Measurements from ENCODE around the gene TPD52L2.
"Not testable (repeated sequence)": the region's sequence is repeated elsewhere in the genome, so short reads cannot be mapped to it uniquely, and the experiment has no call there.

TPD52L2 gene

GRCh38 chr20:63850689-63851547 is 14.2 kb upstream of the TPD52L2 start:
- Histone ChIP-seq H3K9me2 (ENCODE audit: low read depth, low read length) (no peaks in the 10 kb centered on the region), H3K4me1 (ENCODE audit: insufficient read depth, low read length, severe bottlenecking) (no peaks in the 10 kb centered on the region), H3K27me3 (ENCODE audit: insufficient read depth, low read length) (peaks cover 4% of the 10 kb centered on the region; the same call in 1 of the 2 replicates), H3K4me3 (ENCODE audit: low read depth, low read length, poor library complexity, severe bottlenecking) (no peak overlapping the region), H2AFZ (ENCODE audit: low read length) (no peak overlapping the region), H3K9me3 (ENCODE audit: low read length) (no peaks in the 10 kb centered on the region), H3F3A (ENCODE audit: insufficient read depth, low read length) (no peaks in the 10 kb centered on the region), H3K27ac (ENCODE audit: low read depth, low read length, poor library complexity, severe bottlenecking) (no peak overlapping the region), H4K20me1 (ENCODE audit: insufficient read depth, low read length) (no peaks in the 10 kb centered on the region), H3K9ac (ENCODE audit: low read length) (no peak overlapping the region), H3K36me3 (ENCODE audit: insufficient read depth, low read length) (no peaks in the 10 kb centered on the region), H3K4me2 (ENCODE audit: low read length) (no peak overlapping the region), H3K79me2 (ENCODE audit: insufficient read depth, low read length) (no peaks in the 10 kb centered on the region)
- TF ChIP-seq, protein P1, sequence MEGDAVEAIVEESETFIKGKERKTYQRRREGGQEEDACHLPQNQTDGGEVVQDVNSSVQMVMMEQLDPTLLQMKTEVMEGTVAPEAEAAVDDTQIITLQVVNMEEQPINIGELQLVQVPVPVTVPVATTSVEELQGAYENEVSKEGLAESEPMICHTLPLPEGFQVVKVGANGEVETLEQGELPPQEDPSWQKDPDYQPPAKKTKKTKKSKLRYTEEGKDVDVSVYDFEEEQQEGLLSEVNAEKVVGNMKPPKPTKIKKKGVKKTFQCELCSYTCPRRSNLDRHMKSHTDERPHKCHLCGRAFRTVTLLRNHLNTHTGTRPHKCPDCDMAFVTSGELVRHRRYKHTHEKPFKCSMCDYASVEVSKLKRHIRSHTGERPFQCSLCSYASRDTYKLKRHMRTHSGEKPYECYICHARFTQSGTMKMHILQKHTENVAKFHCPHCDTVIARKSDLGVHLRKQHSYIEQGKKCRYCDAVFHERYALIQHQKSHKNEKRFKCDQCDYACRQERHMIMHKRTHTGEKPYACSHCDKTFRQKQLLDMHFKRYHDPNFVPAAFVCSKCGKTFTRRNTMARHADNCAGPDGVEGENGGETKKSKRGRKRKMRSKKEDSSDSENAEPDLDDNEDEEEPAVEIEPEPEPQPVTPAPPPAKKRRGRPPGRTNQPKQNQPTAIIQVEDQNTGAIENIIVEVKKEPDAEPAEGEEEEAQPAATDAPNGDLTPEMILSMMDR (IDR thresholded peaks at IDR 0.05; ENCODE audit: low read length), result no peak
- no peak for TF ChIP-seq EZH2 (IDR thresholded peaks at IDR 0.05; ENCODE audit: borderline replicate concordance, low read length)

GRCh38 chr20:63851548-63851943 is 13.5 kb upstream of the TPD52L2 start:
- not testable (repeated sequence) for H3K9ac ChIP-seq (ENCODE audit: low read length); H3K4me2 ChIP-seq (ENCODE audit: low read length); H3K36me3 ChIP-seq (ENCODE audit: insufficient read depth, low read length); H3K79me2 ChIP-seq (ENCODE audit: insufficient read depth, low read length); H3K27ac ChIP-seq (ENCODE audit: low read depth, low read length, poor library complexity, severe bottlenecking); H3K9me3 ChIP-seq (ENCODE audit: low read length); H3K9me2 ChIP-seq (ENCODE audit: low read depth, low read length); H2AFZ ChIP-seq (ENCODE audit: low read length); H3K4me1 ChIP-seq (ENCODE audit: insufficient read depth, low read length, severe bottlenecking); H4K20me1 ChIP-seq (ENCODE audit: insufficient read depth, low read length); H3K4me3 ChIP-seq (ENCODE audit: low read depth, low read length, poor library complexity, severe bottlenecking); H3K27me3 ChIP-seq (ENCODE audit: insufficient read depth, low read length); H3F3A ChIP-seq (ENCODE audit: insufficient read depth, low read length)

DNA sequence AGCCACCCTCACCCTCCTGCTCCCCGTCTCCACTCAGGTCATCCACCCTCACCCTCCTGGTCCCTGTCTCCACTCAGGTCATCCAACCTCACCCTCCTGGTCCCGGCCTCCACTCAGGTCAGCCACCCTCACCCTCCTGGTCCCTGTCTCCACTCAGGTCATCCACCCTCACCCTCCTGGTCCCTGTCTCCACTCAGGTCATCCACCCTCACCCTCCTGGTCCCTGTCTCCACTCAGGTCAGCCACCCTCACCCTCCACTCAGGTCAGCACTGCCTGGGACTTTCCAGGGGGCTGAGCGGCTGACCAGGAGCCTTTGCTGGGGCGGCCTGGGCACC is 11.4 kb upstream of the TPD52L2 start:
- H3F3A ChIP-seq (ENCODE audit: insufficient read depth, low read length); H3K9ac ChIP-seq (ENCODE audit: low read length); H3K79me2 ChIP-seq (ENCODE audit: insufficient read depth, low read length); H3K4me1 ChIP-seq (ENCODE audit: insufficient read depth, low read length, severe bottlenecking); H3K9me3 ChIP-seq (ENCODE audit: low read length); H3K27me3 ChIP-seq (ENCODE audit: insufficient read depth, low read length); H3K36me3 ChIP-seq (ENCODE audit: insufficient read depth, low read length); H3K4me2 ChIP-seq (ENCODE audit: low read length); H3K4me3 ChIP-seq (ENCODE audit: low read depth, low read length, poor library complexity, severe bottlenecking); H4K20me1 ChIP-seq (ENCODE audit: insufficient read depth, low read length); H2AFZ ChIP-seq (ENCODE audit: low read length); H3K9me2 ChIP-seq (ENCODE audit: low read depth, low read length); H3K27ac ChIP-seq (ENCODE audit: low read depth, low read length, poor library complexity, severe bottlenecking): not testable (repeated sequence)

DNA sequence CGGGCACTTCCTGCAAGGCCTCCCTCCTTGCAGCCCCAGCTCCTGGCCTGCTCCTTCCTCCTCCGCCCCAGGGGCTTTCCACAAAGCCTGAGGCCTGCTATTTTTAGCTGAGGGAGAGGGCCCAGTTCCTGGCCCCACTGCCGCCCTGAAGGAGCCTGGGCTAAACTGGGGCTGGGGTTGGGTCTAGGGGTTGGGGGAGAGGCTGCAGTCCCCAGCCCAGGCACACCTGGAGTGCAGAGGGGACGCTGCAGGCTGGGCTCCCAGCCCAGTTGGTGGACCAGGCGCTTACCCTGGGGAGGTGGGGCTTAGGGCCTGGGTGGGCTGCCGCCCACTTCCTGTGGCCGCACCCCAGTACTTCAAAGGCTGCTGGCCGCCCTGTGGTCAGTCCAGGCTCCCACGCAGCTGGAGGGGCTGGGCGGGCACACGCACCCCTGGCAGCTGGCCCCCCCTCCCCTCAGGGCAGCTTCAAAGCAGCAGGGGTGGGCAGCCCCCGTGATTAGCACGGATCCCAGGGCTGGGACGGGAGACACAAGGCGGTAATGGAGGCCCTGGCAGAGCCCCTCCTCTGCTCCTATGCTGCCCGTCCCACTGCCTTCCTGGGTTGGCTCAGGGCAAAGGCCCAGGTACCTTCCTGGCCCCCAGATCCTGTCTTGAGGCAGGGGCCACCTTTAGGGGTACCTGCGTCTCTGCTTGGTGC is 10.9 kb upstream of the TPD52L2 start:
- TF ChIP-seq, protein P1 (IDR thresholded peaks at IDR 0.05; ENCODE audit: low read length), result no peak
- no peak for TF ChIP-seq EZH2 (IDR thresholded peaks at IDR 0.05; ENCODE audit: borderline replicate concordance, low read length)
- H3K79me2 ChIP-seq (ENCODE audit: insufficient read depth, low read length), result no peaks in the 10 kb centered on the region
- H3K4me1 ChIP-seq (ENCODE audit: insufficient read depth, low read length, severe bottlenecking), result no peaks in the 10 kb centered on the region
- peaks cover 4% of the 10 kb centered on the region; the same call in 1 of the 2 replicates for H3K27me3 ChIP-seq (ENCODE audit: insufficient read depth, low read length)
- H3K9me2 ChIP-seq (ENCODE audit: low read depth, low read length), result no peaks in the 10 kb centered on the region
- no peak overlapping the region for H2AFZ ChIP-seq (ENCODE audit: low read length)
- no peaks in the 10 kb centered on the region for H3K9me3 ChIP-seq (ENCODE audit: low read length)
- no peaks in the 10 kb centered on the region for H4K20me1 ChIP-seq (ENCODE audit: insufficient read depth, low read length)
- no peak overlapping the region for H3K9ac ChIP-seq (ENCODE audit: low read length)
- no peak overlapping the region for H3K27ac ChIP-seq (ENCODE audit: low read depth, low read length, poor library complexity, severe bottlenecking)
- no peak overlapping the region for H3K4me3 ChIP-seq (ENCODE audit: low read depth, low read length, poor library complexity, severe bottlenecking)
- H3F3A ChIP-seq (ENCODE audit: insufficient read depth, low read length), result no peaks in the 10 kb centered on the region
- no peaks in the 10 kb centered on the region for H3K36me3 ChIP-seq (ENCODE audit: insufficient read depth, low read length)
- no peak overlapping the region for H3K4me2 ChIP-seq (ENCODE audit: low read length)

Measured in OCI-LY1 (cell line).